Lower leg skin (tissue), 3 donors: ENCODE measurements around the gene ACOT11.
"Not testable (repeated sequence)": the region's sequence is repeated elsewhere in the genome, so short reads cannot be mapped to it uniquely, and the experiment has no call there.

Experiments
- POLR2A ChIP-seq, 2 donors: fragments of 450-650 bp; IDR thresholded peaks; one replicate each; pipeline ENCODE4 v1.6.1; 2016 to 2017; ENCODE audit warnings: antibody characterized with exemption in 2 of 2, mild to moderate bottlenecking in 1 of 2, moderate library complexity in 1 of 2
- TF ChIP-seq, protein P1 (sequence below), 3 donors: fragments of 450-650 bp; IDR thresholded peaks; one replicate each; pipeline ENCODE4 v1.5.1; 2016; ENCODE audit warnings: antibody characterized with exemption in 3 of 3, mild to moderate bottlenecking in 3 of 3, moderate library complexity in 2 of 3

- not testable (repeated sequence) for TF ChIP-seq POLR2A (IDR thresholded peaks at IDR 0.05)
- TF ChIP-seq, protein P1, sequence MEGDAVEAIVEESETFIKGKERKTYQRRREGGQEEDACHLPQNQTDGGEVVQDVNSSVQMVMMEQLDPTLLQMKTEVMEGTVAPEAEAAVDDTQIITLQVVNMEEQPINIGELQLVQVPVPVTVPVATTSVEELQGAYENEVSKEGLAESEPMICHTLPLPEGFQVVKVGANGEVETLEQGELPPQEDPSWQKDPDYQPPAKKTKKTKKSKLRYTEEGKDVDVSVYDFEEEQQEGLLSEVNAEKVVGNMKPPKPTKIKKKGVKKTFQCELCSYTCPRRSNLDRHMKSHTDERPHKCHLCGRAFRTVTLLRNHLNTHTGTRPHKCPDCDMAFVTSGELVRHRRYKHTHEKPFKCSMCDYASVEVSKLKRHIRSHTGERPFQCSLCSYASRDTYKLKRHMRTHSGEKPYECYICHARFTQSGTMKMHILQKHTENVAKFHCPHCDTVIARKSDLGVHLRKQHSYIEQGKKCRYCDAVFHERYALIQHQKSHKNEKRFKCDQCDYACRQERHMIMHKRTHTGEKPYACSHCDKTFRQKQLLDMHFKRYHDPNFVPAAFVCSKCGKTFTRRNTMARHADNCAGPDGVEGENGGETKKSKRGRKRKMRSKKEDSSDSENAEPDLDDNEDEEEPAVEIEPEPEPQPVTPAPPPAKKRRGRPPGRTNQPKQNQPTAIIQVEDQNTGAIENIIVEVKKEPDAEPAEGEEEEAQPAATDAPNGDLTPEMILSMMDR (IDR thresholded peaks at IDR 0.05): not testable (repeated sequence)
Observed at GRCh38 chr1:54636461-54637446, 88.7 kb downstream of the ACOT11 start.
